GM19025 (cell line): ENCODE measurements around the gene UBE2QL1.

Source experiments
- ATAC-seq: cut with Tn5 transposase; IDR thresholded peaks from one replicate; pipeline ENCODE4 v1.9.1; 2021; ENCODE audit warnings: mild to moderate bottlenecking, low read depth, moderate library complexity; ENCODE audit not compliant: unreplicated experiment

UBE2QL1 gene

GRCh38 chr5:6518298-6519057, 69.8 kb downstream of the UBE2QL1 start:
- no peak for ATAC-seq

DNA sequence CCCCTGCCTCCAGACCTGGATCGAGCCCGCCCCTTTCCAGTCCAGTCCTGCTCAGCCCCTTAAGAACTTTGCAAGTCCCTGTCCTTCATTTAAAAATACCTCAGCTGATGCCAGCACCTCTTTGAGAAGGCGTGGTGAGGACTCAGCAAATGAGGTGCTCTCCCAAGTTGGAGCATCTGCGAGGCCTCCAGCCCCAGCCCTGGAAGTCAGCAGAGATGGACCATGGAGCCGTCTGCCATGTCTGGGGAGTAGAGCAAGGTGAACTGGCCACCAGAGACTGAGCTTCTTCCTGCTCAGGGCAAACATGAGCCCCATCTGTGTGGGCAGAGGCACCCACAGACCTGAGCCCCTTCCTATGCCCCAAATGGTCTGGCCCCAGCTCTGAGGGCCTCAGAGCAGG, 71.5 kb downstream of the UBE2QL1 start:
- no peak for ATAC-seq

DNA sequence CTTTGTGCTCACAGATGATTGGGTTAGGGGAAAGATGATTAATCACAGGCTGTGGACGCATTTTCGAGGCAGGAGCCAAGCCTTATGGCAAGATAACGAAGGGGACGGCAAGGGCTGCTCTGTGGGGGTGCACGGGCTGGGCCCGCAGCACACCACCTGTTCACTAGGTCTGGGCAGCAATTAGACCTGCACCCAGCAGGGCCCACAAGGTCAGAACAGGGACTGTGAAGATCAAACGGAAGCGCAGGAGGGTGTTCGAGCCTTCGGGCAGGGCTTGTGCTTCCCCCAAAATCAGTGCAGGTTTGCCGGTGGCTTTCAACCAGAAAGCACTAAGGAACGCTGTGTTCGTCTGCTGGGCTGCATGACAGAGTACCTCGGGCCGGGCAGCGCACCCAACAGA, 73.7 kb downstream of the UBE2QL1 start:
- no peak for ATAC-seq

- ATAC-seq = no peak
Measured at GRCh38 chr5:6522923-6523322, 74.3 kb downstream of the UBE2QL1 start.

DNA sequence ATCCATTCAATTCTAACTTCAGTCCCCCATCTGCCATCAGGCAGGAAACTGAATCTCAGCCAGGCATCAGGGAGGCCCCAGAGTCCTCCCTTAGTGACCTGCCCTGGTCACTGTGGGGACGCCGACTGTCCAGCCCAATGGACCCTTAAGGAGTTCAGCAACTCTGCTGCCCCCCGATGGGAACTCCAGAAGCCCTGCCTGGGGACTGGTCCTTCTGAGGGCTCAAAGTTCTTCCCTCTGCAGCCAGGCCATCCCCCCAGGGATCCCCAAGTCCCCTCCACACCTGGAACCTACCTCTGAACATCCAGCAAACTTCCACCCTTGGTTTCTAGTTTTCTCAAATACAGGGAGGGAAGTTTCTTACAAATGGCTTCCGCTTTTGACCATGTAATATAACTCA, 76.8 kb downstream of the UBE2QL1 start:
- ATAC-seq = no peak

GRCh38 chr5:6525910-6526309, 77.3 kb downstream of the UBE2QL1 start:
- ATAC-seq = no peak

GRCh38 chr5:6527749-6528455, 79.2 kb downstream of the UBE2QL1 start:
- ATAC-seq = no peak

GRCh38 chr5:6535594-6535993, 86.9 kb downstream of the UBE2QL1 start:
- ATAC-seq = no peak

DNA sequence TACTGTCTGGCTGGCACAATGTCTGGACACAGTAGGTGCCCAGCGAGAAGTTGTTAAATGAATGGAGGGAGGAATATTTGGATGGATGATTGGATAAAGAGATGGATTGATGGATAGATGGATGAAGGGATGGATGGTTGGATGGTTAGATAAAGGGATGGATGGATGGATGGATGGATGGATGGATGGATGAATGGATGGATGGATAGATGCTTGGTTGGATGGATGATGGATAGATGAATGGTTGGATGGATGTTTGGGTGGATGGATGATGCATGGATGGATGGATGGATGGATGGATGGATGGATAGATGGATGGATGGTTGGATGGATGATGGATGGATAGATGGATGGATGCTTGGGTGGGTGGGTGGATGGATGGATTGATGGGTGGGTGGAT, 90.4 kb downstream of the UBE2QL1 start:
- no peak for ATAC-seq

DNA sequence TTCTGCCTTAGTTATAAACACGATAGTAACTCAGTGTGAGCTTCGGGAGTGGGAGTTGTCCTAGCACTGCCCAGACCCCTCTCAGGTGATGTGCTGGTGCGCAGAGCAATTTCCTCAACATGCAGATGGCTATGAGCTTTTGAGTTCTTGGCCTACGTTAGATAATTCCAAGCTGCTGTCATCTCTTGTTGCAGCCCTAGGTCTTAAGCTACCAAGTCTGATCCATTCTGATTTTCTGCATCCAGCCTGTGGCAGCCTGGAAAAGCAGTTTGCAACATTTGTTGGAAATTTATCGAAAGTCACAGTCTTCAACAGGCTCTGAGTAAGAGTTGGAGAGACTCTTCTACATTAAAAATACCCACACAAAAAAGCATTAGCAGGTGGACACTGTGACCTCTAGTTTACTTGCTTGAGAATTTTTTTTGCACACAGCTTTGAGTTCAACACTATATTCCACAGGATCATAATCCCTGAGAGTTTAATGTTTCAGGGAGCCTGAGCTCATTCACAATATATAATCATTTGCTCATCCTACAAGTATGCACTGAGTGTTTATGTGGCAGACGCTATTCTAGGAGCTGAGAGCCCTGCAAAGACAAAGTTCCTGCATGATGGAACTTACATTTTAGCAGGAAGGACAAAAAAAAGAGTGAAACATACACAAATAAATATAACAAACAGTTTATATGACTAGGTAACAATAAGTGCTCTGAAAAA, 91.6 kb downstream of the UBE2QL1 start:
- ATAC-seq = no peak

GRCh38 chr5:6541256-6542013, 92.8 kb downstream of the UBE2QL1 start:
- ATAC-seq = no peak

DNA sequence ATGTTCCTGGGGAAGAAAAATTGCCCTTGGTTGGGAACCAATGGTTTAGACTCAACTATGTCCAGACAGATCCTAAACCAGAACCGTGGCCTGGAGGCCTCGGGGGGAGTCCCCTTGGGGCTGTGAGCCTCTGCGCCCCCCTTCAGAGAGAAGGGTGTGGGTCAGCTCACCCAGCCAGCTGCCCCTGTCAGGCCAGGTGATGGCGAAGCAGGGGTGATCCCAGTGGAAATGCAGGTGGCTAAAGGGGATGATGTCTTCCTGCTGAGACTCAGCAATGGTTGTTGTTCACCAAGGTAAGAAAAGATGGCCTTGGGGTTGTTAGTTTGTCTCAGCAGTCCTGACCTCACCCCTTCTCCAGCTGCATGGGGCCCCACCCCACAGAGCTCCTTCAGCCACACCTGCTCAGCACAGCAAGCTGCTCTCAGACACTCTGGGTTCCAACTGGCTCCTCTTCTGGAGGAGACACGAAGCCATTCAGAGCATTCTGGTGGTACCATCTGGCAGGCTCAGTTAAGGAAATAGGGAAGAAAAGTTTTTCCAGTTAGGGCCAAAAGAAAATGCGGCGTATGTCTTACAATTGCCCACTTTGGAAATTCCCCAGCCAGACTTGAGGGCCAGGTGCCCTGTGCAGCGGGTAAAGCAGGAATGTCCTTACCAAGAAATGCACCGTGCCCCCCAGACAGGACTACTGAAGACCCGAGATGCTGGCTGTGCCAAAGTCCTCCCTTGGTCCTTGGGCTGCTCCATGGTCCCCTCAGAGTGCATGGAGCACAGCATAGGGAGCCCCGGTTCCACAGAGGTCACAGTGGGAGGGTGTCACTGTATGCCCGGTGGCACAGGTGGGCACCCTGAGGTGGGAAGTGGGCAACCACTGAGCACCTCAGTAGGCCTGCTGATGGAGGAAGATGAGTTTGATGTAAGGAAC, 94.0 kb downstream of the UBE2QL1 start:
- ATAC-seq = no peak

GRCh38 chr5:6543346-6543730, 94.7 kb downstream of the UBE2QL1 start:
- ATAC-seq = no peak

GRCh38 chr5:6543830-6544560, 95.3 kb downstream of the UBE2QL1 start:
- no peak for ATAC-seq
